CD1c-positive myeloid dendritic cell (primary cell): ENCODE measurements around the gene PLSCR5.

Experiments used
- DNase-seq: peaks from one replicate; pipeline ENCODE4 v3.0.0-alpha.2; 2016; ENCODE audit errors: extremely low spot score

The PLSCR5 gene

GRCh38 chr3:146585156-146585555 is 20.0 kb downstream of the PLSCR5 start:
- no peak for DNase-seq

GRCh38 chr3:146581951-146582467 is 23.1 kb downstream of the PLSCR5 start:
- peak; percentile 73 for DNase-seq

GRCh38 chr3:146581080-146581601 is 24.0 kb downstream of the PLSCR5 start:
- no peak for DNase-seq

- DNase-seq: peak; percentile 74
Measured at GRCh38 chr3:146577662-146578061, 27.5 kb downstream of the PLSCR5 start.

- no peak for DNase-seq
Measured at GRCh38 chr3:146575636-146576035, 29.5 kb downstream of the PLSCR5 start.

- no peak for DNase-seq
Measured at GRCh38 chr3:146574173-146574572, 31.0 kb downstream of the PLSCR5 start.

- DNase-seq: no peak
Measured at GRCh38 chr3:146569314-146569713, 35.8 kb downstream of the PLSCR5 start.

- DNase-seq: no peak
Measured at GRCh38 chr3:146566138-146566537, 39.0 kb downstream of the PLSCR5 start.

GRCh38 chr3:146561879-146562278 is 43.3 kb downstream of the PLSCR5 start:
- DNase-seq: no peak

GRCh38 chr3:146561463-146561862 is 43.7 kb downstream of the PLSCR5 start:
- DNase-seq: no peak

- no peak for DNase-seq
Measured at GRCh38 chr3:146560678-146561077, 44.5 kb downstream of the PLSCR5 start.

GRCh38 chr3:146559388-146559787 is 45.8 kb downstream of the PLSCR5 start:
- DNase-seq: no peak

- peak; percentile 49 for DNase-seq
Measured at GRCh38 chr3:146558781-146559180, 46.4 kb downstream of the PLSCR5 start.

GRCh38 chr3:146557745-146558144 is 47.4 kb downstream of the PLSCR5 start:
- DNase-seq: peak; percentile 42

GRCh38 chr3:146555311-146555710 is 49.8 kb downstream of the PLSCR5 start:
- DNase-seq: no peak

- no peak for DNase-seq
Measured at GRCh38 chr3:146554151-146554760, 50.9 kb downstream of the PLSCR5 start.

GRCh38 chr3:146550743-146551510 is 54.2 kb downstream of the PLSCR5 start:
- peak; percentile 51 for DNase-seq

GRCh38 chr3:146550070-146550615 is 55.0 kb downstream of the PLSCR5 start:
- no peak for DNase-seq

- no peak for DNase-seq
Measured at GRCh38 chr3:146547235-146547835, 57.8 kb downstream of the PLSCR5 start.

- no peak for DNase-seq
Measured at GRCh38 chr3:146546366-146546965, 58.7 kb downstream of the PLSCR5 start.

- no peak for DNase-seq
Measured at GRCh38 chr3:146544929-146545528, 60.1 kb downstream of the PLSCR5 start.
